Measurements from ENCODE around the gene CDSN.

GRCh38 chr6:31158140-31158862 lies 38.1 kb upstream of the CDSN start, which contains the start of gene TCF19:
- peak; percentile 70 for TF ChIP-seq POLR2AphosphoS5 (IDR thresholded peaks at IDR 0.05; ENCODE audit: low read depth, low read length)
- no peak for TF ChIP-seq REST (IDR thresholded peaks at IDR 0.05; ENCODE audit: insufficient read depth in 1 of 2, low read depth in 2 of 2, low read length in 2 of 2)
- peak; percentile 66 for TF ChIP-seq FOXP2 (optimal IDR thresholded peaks at IDR 0.05; ENCODE audit: borderline replicate concordance, extremely low read depth, extremely low read length, insufficient read depth)

Data from PFSK-1 (cell line).